SH-SY5Y (cell line): Measurements from ENCODE around the gene C1orf210.

Source experiments
- GATA2 ChIP-seq: IDR thresholded peaks from 2 replicates; pipeline ENCODE4 v1.6.1; 2011; ENCODE audit warnings: mild to moderate bottlenecking, low read depth, low read length
- GATA3 ChIP-seq: IDR thresholded peaks from 2 replicates; pipeline ENCODE4 v1.6.1; 2011; ENCODE audit warnings: low read depth, mild to moderate bottlenecking, low read length, moderate library complexity

GRCh38 chr1:43329995-43330751 lies 44.8 kb upstream of the C1orf210 start:
- TF ChIP-seq GATA3 (no peak), GATA2 (no peak)
